GM21576 (cell line): Measurements from ENCODE around the gene QRSL1.
A peak's percentile ranks its signal among the peaks of the same experiment; 100 is the strongest.
"Not testable (repeated sequence)": the region's sequence is repeated elsewhere in the genome, so short reads cannot be mapped to it uniquely, and the experiment has no call there.

Experiments
- ATAC-seq: cut with Tn5 transposase; IDR thresholded peaks from one replicate; pipeline ENCODE4 v1.9.1; 2021; ENCODE audit warnings: mild to moderate bottlenecking, moderate library complexity; ENCODE audit not compliant: unreplicated experiment

The QRSL1 gene

DNA sequence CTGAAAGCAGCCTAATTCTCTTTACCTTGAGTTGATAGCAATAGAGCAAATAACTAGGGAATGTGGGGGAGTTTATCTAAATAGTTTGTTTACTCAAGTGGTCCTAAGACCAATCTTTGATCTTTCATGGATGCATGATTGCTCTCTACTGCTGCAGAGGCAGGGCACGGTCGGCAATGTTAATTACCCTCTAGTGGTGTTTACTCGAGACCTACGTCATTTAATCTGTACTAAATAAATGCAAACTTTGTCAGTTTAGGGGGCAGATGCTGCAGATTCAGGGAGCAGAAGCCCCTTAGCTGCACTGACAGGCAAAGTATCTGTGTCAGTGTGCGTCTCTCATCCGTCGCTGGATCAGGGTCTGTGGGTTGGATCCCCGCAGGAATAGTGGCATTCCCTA lies 7.0 kb upstream of the QRSL1 start:
- no peak for ATAC-seq

DNA sequence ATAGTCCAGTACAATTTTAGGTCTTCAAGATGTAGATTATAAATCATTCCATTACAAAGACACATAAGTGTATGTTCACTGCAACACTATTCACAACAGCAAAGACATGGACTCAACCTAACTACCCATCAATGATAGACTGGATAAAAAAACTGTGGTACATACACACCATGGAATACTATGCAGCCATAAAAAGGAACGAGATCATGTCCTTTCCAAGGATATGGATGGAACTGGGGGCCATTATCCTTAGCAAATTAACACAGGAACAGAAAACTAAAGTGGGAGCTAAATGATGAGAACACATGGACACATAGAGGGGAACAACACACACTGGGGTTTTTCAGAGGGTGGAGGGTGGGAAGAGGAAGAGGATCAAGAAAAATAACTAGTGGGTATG lies 6.3 kb upstream of the QRSL1 start:
- no peak for ATAC-seq

DNA sequence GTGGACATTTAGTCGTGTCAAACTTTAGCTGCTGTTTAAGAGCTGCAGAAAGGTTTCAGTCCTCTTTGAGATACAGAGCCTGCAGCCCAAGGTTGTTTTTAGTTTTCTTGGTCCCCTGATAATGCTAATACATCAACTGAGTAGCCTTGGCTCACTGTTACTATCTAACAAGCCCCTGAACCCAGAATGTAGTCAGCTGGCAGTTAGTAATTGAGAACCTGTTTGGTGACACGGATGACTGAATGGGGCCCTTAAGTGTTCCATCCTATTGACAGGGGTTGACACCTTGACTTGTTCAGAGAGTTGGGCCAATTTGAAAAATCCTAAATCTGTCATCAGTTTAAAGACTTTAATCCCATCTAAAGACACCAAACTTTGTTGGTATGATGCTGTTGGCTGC lies 2.9 kb upstream of the QRSL1 start:
- peak; percentile 25 for ATAC-seq

DNA sequence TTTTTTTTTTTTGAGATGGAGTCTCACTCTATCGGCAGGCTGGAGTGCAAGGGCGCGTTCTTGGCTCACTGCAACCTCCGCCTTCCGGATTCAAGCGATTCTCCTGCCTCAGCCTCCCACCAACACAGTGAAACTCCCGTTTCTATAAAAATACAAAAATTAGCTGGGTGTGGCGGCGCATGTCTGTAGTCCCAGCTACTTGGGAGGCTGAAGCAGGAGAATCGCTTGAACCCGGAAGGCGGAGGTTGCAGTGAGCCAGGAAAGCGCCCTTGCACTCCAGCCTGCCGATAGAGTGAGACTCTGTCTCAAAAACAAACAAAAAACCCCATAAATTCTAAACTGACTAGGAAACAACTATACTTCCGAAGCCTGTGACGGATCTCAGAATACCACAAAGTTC lies 1.6 kb upstream of the QRSL1 start:
- ATAC-seq: not testable (repeated sequence)

DNA sequence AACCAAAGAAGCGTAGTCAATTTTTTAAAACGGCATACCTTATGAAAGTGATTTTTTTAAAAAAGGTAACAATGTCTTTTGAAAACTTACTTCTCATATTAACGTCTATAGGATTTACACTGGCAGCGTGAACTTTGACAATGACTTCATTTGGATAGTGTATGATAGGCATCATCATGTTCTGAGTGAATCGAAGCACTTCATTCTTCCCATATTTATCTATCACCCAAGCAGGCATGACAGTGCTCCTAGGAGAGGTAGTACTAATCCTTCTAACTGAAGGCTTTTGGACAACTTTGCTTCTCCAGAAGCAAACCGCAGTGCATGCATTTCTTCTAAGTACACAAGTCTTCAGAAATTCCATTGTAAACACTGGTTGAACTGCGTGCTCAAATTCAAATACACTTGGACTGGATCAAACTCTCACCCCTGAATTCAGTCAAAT lies 698 bp upstream of the QRSL1 start:
- no peak for ATAC-seq

DNA sequence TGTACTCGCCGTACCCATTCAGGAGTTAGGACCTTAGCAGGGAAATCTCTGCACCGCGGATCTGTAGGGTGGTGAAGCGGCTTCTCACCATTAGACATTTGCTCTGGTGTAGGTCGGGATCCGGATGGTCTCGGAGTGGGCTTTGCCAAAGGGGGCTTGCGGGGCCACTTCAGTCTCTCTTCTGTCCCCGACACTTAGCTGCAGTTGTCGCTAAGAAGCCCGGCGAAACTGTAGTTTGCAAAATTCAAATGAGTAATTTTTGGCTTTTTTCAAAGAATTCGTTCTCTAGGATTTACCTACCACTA lies 433 bp downstream of the QRSL1 start:
- no peak for ATAC-seq

DNA sequence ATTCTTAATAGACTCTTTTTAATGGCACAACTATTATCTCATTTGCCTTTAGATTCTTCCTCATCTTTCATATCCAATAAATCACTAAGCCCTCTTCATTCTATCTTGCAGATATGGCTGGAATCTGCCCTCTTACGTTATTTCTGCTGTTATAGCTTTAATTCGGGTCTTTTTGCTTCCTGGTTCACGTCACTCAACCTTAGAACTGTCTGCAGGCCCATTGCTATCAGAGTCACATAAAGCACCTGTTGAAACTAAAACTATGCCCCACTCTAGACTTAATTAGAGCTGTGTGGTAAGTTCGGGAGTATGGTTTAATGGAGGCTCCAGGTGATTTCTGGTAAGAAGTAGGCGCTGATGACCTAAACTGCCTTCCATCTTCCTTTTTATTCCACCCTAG lies 988 bp downstream of the QRSL1 start:
- ATAC-seq: no peak

DNA sequence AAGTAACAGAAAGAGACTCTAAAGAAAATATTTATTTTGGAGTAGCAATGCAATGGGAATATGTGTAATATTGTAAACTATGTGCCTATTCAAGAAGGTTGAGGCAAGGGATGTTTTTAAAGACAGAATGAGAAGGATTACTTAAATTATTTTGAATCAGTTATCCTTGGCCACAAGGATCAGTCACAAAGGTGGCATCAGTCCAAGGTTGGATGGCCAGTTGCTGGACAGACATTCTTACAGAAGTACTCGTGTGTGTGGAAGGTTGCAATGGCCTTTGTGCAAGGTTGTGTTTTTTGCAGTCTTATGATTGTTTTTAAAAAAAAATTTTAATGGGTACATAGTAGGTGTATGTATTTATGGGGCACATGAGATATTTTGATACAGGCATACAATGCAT lies 2.0 kb downstream of the QRSL1 start:
- no peak for ATAC-seq

DNA sequence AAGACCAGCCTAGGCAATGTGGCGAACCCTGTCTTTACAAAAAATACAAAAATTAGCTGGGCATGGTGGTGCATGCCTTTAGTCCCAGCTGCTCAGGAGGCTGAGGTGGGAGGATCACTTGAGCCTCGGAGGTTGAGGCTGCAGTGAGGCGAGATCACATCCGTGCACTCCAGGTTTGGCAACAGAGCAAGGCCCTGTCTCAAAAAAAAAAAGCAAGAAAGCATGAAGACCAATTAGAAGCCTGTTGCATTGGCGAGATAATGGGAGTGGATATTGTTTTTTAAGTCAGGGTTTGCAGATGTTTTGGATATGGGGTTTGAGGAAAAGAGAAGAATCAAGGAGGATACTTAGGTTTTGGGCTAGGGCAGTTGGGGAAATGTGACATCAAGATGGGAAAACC lies 5.2 kb downstream of the QRSL1 start:
- ATAC-seq: no peak

DNA sequence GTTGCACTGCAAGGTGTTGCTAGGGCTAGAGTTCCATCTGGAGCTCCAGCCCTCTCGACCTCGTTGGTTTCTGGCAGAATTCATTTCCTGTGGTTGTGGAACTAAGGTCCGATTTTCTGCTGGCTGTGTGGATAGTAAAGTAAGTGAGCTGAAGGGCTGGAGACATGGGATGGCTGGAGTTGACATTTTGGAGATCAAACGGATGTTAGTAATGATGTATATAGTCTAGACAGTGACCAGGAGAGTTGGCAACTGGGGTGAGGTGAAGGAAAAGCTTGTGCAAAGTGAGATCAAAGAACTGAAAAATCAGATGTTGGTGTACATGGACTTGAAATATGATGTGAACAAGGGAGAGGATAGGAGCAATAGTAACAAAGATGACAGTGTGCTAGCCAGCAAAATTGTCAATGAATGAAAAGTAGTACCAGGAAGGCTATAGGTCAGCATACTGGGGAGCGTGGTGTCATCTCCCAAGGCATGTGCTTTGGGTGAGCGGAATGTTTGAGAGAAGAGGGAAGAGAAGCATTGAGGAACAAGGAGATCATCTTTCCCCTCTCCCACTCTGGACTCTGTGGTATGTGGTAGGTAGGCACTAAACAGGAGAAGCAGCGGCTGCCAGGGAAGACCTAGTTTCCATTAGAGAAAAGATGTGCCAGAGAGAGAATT lies 7.8 kb downstream of the QRSL1 start:
- peak; percentile 27 for ATAC-seq

DNA sequence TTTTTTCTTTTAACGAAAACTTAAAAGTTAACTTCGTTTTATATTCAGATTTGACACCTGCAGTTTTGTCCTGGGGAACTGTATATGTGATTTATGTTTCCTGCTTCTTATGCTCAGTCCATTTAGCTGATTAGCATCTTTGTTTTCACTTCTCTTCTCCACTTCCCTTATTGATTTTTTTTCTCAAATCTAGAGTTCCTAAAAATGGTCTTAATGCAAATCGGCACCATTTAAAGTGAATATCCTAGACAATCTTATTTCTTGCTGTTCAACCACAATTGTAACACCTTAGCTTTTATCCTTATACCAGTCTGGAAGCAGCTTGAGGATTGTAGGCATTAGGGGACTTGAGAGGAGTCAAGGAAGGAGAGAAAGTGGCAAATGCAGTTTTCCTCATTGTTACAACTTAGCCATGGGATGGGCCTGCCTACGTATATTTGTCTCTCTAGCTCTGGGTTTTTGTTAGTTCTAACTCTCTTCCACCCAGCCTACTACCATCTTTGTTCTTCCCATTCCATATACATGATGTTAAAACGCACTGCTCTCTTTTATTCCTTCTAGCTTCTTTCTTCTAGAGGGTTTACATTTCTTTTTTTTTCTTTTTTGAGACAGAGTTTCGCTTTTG lies 8.5 kb downstream of the QRSL1 start:
- peak; percentile 84 for ATAC-seq

DNA sequence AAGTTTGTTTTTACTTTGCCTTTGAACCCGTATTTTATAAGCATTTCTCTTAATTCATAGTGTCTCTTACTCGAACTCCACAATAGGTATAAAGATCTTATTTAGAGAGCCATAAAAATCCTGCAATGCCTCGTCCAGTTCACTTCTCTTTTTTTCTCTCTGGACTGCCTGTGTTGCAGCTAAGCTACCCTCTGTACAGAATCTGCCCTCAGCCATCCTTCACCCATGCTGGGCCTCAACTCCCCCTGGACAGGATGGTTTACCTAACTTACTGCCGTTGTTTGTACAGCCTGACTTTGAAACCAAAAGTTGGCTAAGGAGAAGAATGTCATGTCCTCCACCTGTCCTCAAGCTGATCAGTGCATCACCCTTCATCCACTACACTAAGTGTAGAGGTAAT lies 10.4 kb downstream of the QRSL1 start:
- ATAC-seq: no peak

DNA sequence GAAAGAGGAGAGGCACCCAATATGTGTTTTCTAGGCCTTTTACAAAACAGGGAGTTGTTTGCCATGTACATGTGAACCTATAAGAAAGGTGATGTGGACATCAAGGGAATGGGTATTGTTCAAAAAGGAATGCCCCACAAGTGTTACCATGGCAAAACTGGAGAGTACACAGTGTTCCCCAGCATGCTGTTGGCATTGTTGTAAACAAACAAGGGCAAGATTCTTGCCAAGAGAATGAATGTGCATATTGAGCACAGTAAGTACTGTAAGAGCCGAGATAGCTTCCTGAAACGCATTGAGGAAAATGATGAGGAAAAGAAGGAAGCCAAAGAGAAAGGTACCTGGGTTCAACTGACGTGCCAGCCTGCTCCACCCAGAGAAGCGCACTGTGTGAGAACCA lies 13.1 kb downstream of the QRSL1 start:
- no peak for ATAC-seq

DNA sequence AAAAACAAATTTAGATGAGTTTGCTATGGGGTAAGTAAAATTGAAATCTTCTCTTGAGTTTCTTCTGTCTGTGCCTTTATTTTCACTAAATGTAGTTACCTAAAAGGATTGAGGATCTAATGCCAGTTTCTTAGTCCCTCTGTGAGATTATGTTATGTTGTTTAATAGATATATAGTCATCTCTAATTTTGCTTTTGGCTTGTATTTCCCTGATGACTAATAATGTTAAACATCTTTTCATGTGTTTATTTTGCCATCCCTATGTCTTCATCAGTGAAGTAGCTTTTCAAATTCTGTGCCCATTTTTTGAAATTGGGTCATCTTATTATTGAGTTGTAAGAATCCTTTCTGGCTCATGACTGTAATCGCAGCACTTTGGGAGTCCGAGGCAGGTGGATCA lies 13.7 kb downstream of the QRSL1 start:
- ATAC-seq: no peak

DNA sequence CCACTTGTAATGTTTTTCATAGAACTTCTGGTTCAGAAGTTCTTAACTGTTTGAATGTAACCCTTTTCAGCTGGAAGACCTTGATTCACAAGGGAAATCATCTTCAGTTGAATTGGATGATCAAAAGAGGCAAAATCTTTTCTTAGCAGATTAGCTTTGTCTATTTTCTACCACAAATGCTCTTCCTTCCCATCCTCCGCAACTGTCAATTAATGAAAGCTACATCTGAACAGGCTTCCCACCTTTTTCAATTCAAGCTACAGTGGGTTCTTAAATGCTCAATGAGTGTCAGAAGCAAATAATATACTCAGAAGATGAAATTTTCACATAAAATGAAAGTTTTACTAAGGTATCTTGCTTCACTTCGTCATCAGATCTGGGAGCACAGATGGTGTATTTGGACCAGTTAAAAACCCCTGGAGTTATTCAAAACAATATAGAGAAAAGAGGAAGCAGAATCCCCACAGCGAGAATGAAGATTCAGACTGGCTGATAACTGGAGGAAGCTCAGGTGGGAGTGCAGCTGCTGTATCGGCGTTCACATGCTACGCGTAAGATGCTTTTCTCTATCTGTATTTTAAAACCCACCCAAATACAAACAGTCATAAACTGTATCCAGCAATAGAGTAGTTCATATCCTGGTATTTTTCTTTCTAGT lies 19.4 kb downstream of the QRSL1 start:
- peak; percentile 86 for ATAC-seq

DNA sequence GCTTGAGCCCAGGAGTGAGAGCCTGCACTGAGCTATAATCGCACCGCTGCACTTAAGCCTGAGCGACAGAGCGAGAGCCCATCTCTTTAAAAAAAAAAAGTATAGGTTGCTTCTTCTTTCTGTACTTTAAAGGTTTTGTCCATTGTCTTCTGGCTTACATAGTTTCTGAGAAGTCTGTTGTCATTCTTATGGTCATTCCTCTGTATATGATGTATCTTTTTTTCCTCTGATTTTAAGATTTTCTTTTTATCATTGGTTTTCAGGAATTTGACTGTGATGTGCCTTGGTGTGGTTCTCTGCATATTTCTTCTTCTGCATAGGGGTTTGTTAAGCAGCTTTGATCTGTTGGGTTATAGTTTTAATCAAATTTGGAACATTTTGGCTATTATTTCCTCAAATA lies 29.1 kb downstream of the QRSL1 start:
- no peak for ATAC-seq

DNA sequence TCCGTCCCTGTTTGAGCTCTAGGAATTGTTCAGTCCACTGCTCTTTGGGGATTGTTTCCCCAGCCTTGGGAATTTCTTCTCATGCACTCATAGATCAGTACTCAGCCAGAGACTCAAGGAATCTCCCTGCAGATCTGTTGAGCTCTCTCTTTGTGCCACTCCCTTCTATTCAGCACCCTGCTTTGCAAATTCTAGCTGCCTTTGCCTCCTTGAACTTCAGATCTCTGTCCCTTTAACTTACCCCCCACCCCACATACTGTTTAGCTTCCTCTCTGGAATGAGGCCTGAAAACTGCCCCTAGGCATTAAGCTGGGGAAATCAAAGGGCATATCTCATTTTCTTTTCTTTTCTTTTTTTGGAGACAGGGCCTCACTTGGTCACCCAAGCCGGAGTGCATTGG lies 30.5 kb downstream of the QRSL1 start:
- no peak for ATAC-seq

DNA sequence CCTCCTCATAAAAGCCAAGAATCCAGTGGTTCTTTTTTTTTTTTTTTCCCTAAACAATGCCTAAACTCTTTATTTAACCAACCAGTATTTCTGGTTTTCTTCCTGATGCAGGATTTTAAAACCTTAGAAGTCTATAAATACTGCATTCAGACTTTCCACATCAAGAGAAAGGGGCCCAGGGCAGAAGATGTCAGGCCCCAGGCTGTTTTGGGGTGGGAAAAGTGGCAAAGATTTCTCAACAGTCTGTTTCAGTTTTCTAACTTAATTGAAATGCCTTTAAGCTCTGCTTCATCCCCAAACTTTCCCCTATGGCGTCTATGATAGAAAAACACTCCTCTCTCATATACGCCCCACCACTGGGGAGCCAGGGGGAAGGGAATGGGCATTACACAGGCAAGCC lies 33.1 kb downstream of the QRSL1 start:
- no peak for ATAC-seq

DNA sequence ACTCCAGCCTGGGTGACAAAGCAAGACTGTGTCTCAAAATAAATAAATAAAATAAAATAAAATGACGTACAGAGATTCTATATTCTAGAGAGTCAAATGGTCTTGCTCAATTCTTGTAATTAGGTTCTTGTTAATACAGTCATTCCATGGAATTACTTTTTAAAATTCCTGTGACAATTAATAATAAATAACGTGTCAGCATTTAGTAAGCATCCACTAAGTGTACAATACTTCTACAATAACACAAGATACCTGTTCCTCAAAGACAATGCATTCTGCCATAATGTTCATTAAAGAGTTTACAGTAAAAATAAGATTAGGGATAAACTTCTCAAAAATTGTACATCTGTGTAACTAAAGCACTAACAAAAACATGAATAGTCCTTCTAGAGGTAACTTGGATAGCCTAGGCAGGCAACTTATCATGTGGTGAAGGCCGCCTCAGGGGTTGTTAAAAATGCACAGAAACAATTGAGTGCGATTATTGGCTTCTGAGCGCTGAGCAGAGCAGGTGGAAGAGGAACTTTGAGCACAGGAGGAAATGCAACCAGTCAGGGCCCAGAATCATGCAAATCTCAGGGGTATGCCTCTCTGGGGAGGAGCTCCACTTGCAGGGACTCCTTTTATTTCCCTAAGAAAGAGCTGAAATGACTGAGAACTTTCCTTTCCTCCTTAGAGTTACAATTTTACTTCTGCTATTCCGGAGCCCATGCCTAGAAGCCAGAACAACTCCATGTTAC lies 37.1 kb downstream of the QRSL1 start:
- peak; percentile 100 for ATAC-seq

DNA sequence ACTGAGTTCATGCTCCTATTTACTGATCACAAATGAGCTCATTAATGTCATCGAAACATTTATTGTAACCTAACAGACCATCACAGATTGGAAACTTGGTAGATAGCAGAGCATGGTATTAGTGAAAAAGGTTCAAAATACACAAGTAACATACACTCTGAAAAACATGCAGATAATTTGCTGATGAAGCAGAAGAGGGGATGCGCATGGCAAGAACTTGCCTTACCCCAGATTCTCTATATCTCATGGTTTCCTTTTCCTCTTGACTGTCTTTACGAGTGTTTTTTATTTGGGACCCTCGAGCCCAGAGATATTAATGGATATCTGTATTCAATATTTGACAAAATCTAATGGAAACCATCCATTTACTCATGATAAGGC lies 37.6 kb downstream of the QRSL1 start:
- no peak for ATAC-seq

DNA sequence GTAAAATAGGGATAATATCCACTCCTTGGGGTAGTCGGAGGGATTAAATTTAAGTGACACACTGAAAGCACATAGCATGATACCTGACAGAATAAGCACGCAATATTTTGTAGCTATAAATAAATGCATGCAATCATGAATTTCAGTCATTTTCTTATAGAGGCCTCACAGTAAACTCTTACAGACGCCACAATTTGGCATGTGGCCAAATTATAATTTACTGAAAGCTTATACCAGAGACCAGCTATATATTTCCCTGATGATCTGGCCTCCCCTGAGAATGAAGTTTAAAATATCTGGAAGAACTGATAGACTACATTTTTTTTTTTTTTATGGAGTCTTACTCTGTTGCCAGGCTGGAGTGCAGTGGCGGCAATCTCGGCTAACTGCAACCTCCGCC lies 40.9 kb downstream of the QRSL1 start:
- ATAC-seq: no peak

DNA sequence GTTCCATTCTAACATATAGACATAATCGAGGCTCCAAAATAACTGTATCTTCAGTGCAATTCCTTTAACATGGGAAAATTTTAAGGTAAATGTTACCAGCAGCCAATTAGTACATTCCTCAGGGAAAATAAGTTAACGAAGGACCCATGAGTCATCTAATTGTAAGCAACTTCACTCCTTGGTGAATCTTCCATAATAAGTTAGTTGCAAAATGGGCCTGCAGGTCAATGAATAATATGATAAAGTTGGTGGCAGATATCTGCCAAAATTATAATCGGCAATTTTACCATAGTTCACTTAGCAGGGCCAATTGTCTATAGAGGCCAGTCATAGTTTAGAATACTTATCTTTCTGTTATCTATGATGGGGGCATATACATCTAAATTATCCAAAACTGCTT lies 42.3 kb downstream of the QRSL1 start:
- no peak for ATAC-seq
